GM04504 (cell line): ENCODE data around the gene INSIG1.
A peak's percentile ranks its signal among the peaks of the same experiment; 100 is the strongest.

ENCODE experiments used
- DNase-seq: peaks from one replicate; pipeline ENCODE4 v3.0.0-alpha.2; 2012; ENCODE audit warnings: low read depth

The INSIG1 gene

DNA sequence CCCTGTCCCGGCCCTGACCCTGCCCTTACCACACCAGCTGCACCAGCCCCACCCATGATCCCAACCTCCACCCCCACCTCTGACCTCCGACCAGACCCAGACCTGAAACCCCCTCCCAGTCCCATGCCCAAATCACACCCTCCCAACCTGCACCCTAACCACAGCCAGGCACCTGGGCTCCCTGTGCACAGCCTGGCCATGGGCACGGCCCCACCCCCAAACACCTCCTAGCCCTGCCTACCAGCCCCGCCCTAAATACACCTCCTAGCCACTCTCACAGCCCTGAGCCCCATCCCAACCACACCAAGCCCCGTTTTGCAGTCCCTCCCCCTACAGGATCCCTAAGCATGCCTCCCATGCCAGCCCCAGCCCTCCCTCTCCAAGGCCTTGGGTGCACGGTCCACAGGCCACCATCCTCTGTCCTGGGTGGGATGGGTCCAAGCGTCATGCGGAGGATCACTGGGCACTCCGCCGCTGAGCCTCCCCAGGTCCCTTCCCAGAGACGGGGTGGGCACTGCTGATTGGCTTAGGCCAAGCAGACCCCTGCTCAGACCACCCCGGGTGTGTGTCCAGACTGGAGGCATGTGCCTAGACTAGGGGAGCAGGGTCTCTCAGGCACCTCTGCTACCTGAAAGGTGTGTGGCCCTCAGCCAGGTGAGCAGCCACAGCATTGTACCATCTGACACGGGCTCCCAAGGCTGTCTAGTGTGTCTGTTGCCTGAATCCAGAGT lies 30.1 kb downstream of the INSIG1 start:
- DNase-seq, result no peak

DNA sequence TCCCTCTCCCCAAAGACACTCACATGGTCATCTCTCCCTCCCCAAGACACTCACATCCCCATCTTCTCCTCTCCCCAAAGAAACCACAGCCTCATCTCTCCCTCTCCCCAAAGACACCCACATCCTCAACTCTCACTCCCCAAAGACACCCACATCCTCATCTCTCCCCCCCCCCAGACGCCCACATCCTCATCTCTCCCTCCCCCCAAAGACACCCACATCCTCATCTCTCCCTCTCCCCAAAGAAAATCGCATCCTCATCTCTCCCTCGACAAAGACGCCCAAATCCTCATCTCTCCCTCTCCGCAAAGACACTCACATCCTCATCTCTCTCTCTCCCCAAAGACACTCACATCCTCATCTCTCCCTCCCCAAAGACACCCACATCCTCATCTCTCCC lies 31.5 kb downstream of the INSIG1 start:
- DNase-seq, result no peak

DNA sequence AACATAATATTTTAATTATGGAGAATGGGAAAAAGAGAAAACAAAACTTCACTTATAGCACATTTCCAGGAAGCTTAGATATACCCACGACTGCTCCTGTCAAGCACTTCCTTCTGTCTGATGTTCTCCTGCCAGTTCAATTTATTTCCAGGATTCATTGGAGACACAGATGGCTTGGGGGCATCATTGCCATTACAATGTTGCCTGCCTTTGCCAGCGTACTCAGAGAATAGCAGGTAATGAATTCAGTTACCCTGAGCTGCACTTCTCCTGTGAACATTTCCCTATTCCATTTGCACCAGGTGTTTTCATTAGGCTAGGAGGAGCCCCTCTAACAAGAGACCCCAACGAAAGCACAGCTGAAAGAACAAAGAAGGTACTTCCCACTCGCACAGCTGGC lies 33.7 kb downstream of the INSIG1 start:
- no peak for DNase-seq

GRCh38 chr7:155333346-155334234 lies 35.9 kb downstream of the INSIG1 start:
- DNase-seq, result no peak

- no peak for DNase-seq
Measured at GRCh38 chr7:155336812-155337602, 39.3 kb downstream of the INSIG1 start.

- DNase-seq, result no peak
Measured at GRCh38 chr7:155337946-155338631, 40.4 kb downstream of the INSIG1 start.

- no peak for DNase-seq
Measured at GRCh38 chr7:155338632-155339320, 41.1 kb downstream of the INSIG1 start.

DNA sequence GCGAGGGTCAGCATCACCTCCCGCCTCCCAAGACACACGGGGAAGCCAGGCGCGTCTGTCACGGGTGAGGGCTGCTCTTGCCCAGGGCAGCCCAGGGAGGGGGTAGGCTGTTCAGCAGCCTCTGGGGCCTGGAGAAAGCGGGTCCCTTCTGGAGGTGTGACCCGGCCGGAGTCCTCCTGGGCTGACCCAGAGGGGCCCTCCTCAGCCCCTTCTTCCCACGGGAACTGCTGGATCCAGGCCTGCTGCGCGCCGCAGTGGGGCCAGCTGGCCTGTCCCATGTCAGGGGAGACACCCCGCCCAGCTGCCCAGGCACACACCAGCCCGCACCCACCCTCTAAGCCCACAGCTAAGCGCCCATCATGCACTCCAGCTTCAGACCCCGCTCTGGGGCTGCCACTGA lies 41.8 kb downstream of the INSIG1 start:
- DNase-seq, result no peak

DNA sequence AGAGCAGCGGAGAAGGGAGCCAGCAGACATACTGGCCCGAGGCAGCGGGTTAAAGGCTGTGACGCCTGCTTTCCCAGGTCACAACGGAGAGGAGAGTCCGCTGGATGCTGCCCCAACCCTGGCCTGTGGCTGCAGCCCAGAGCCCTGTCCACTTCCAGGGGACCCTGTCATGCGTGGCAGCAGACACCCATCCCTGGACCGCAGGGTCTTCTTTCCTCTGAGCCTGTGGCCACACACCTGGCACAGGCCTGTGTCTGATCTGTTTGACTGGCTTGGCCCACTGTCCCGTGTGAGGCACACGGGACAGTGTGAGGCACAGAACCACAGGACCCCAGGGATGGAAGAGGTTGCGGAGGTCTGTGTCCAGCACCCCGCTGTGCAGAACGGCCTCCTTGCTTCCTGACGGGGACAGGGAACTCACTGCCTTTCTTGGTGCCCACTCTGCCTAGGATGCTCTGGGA lies 42.4 kb downstream of the INSIG1 start:
- no peak for DNase-seq

GRCh38 chr7:155340721-155341120 lies 43.0 kb downstream of the INSIG1 start:
- DNase-seq, result no peak

GRCh38 chr7:155341463-155341983 lies 43.8 kb downstream of the INSIG1 start:
- no peak for DNase-seq

DNA sequence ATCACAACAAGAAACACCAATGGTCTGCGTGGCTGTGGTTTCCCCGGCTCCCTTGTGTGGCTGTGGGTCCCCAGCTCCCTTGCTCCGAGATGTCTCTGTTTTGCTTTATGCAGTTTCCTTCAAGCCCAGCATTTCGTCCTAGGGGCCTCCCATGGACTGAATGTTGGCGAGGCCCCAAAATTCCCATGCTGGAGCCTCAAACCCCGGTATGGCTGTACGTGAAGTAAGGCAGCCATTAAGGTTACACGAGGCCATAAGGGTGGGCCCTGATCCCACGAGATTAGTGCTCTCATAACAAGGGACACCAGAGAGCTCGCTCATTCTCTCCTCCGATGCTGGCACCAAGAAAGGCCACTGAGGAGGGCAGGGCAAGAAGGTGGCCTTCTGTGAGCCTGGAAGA lies 44.6 kb downstream of the INSIG1 start:
- no peak for DNase-seq

GRCh38 chr7:155343150-155343549 lies 45.5 kb downstream of the INSIG1 start:
- DNase-seq, result no peak

DNA sequence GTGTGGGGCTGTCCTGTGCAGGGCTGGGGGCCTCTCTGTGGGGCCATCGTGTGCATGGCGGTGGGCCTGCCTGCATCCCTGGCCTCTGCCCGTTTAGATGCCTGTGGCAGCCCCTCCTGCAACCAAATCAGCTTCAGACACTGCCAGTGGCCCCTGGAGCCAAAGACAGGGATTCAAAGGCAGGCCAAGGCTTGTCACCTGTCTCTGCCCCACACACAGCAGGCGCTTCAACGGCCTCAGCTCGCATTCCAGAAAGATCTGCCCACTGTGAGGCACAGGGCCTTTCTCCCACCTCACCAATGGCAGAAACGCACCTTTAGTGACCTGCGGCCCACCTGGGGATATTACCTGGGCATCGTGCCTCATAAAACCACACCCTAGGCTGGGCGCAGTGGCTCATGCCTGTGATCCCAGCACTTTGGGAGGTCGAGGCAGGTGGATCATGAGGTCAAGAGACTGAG lies 46.0 kb downstream of the INSIG1 start:
- no peak for DNase-seq

- DNase-seq, result no peak
Measured at GRCh38 chr7:155344270-155344617, 46.6 kb downstream of the INSIG1 start.

DNA sequence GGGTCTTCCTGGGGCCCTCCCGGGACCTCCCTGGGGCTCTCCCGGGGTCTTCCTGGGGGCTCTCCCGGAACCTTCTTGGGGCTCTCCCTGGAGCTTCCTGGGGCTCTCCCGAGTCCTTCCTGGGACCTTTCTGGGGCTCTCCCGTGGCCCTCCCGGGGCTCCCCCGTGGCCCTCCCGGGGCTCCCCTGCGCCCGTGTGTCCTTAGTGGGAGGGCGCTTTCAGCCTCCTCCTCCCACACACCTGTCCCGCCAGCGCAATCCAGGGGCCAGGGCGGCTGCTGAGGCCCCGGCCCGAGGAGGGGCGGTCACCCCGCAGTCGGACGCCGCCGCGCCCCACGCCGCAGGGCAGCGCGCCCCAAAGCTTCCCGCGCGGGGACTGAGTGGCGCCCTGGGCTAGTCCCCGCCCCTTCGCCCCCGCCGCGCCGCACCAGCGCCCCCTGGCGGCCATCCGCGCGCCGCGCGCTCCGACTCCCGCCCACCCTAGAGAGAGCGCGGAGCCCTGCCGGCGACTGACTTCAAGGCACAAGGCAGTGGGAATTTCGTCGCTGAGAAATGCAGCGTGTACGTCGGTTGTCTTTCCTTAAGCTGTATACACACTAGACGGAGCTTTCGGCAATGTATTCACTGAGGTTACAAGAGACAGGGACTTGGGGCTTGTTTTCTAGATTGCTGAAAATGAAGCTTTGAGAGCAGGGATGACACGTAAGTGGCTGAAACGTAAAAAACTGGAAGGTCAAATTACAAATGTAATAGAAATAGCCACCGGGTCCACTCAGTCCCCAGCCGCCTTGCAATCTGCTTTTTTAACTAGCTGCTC lies 47.1 kb downstream of the INSIG1 start:
- peak; percentile 26 for DNase-seq

DNA sequence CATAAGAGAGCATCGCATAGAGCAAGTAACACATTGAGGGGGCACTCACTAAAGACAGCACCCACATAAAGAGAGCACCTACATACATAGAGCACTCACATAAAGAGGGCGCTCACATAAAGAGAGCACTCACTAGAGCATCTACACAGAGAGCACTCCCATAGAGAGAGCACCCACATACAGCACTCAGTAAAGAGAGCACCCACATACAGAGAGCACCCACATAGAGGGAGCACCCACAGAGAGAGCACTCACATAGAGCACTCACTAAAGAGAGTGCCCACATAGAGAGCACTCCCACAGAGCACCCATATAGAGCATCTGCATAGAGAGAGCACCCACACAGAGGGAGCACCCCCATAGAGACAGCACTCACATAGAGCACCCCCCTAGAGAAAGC lies 47.8 kb downstream of the INSIG1 start:
- no peak for DNase-seq

GRCh38 chr7:155346285-155346684 lies 48.6 kb downstream of the INSIG1 start:
- DNase-seq, result no peak

GRCh38 chr7:155348806-155349205 lies 51.1 kb downstream of the INSIG1 start:
- DNase-seq, result no peak
